Neural crest cell (in vitro differentiated cells): ENCODE results near the gene PLXND1. TPM values are rescaled to one million over a fixed set of nuclear protein-coding genes. Genes with fewer than 3 reads are reported as not detected.

Experiments used
- DNase-seq: peaks from one replicate; pipeline ENCODE4 v3.0.0; 2021; ENCODE audit warnings: low read depth, mixed read lengths, low spot score
- H3K27ac Mint-ChIP-seq: one replicate; pipeline ENCODE4 v1.8.0; 2021; ENCODE audit warnings: mild to moderate bottlenecking, mixed read lengths; ENCODE audit not compliant: unreplicated experiment
- H3K27me3 Mint-ChIP-seq: 2 replicates; pipeline ENCODE4 v1.8.0; 2021; ENCODE audit warnings: low read depth, mild to moderate bottlenecking, mixed read lengths
- H3K36me3 Mint-ChIP-seq: 2 replicates; pipeline ENCODE4 v1.8.0; 2021; ENCODE audit warnings: low read depth, mild to moderate bottlenecking, mixed read lengths
- H3K4me1 Mint-ChIP-seq: 2 replicates; pipeline ENCODE4 v1.8.0; 2021; ENCODE audit warnings: mixed read lengths
- H3K4me3 Mint-ChIP-seq: one replicate; pipeline ENCODE4 v1.8.0; 2021; ENCODE audit warnings: mild to moderate bottlenecking, mixed read lengths
- H3K9me3 Mint-ChIP-seq: 2 replicates; pipeline ENCODE4 v1.8.0; 2021; ENCODE audit warnings: mixed read lengths
- total RNA-seq: library from RNA; stranded (reverse); gene quantifications from 2 replicates; pipeline ENCODE4 v1.2.1, GENCODE V29; 2021
- TF ChIP-seq, protein P1 (sequence below): fragments of 200-600 bp; sonication (generic); conservative IDR thresholded peaks from 2 replicates; pipeline ENCODE4 v1.5.0; 2021; ENCODE audit warnings: antibody characterized with exemption, mild to moderate bottlenecking

Gene PLXND1
- total RNA-seq, 1 donor from 2014 or later, result 39.4 TPM

DNA sequence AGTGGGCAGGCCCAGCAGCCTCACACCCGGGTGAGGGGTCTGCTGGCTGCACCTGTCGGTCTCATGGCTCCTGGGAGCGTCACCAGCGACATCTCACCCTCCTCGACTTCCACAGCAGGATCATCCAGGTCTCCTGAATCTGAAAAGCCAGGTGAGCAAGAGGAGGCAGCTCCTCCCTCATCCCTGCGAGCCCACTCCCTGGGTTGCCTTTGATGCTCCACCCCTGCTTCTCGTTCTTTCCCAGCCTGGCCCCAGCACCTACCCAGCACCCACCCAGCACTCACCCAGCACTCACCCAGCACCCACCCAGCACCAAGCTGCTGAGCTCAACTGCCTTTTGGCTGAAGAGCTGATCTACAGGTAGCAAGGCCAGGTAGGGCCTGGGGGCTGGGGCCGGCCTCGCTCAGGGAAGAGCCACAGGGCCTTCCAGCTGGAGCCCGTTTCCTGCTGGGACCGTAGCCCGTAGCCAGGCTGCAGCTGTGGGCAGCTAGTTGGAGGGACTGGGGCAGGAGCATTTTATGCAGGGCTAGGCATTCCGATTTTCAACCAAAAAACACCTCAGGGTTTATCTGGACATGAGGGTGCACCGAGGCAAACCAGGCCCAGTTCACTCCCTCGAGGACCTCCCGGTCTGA is 63.2 kb downstream of the PLXND1 start, which contains the start of gene H1-8:
H1-8 (plus strand) TSS at position 20 of the 635 bp plus-strand sequence; CDS start at position 64, 44 bp downstream.
- Mint-ChIP-seq H3K9me3 (no peaks in the 10 kb centered on the region), H3K4me1 (no peaks in the 10 kb centered on the region), H3K27me3 (no peaks in the 10 kb centered on the region), H3K36me3 (no peaks in the 10 kb centered on the region), H3K27ac (peak within 1 kb of the TSS; percentile 62), H3K4me3 (no peak within 1 kb of the TSS)
- TF ChIP-seq, protein P1, sequence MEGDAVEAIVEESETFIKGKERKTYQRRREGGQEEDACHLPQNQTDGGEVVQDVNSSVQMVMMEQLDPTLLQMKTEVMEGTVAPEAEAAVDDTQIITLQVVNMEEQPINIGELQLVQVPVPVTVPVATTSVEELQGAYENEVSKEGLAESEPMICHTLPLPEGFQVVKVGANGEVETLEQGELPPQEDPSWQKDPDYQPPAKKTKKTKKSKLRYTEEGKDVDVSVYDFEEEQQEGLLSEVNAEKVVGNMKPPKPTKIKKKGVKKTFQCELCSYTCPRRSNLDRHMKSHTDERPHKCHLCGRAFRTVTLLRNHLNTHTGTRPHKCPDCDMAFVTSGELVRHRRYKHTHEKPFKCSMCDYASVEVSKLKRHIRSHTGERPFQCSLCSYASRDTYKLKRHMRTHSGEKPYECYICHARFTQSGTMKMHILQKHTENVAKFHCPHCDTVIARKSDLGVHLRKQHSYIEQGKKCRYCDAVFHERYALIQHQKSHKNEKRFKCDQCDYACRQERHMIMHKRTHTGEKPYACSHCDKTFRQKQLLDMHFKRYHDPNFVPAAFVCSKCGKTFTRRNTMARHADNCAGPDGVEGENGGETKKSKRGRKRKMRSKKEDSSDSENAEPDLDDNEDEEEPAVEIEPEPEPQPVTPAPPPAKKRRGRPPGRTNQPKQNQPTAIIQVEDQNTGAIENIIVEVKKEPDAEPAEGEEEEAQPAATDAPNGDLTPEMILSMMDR, result no peak
- DNase-seq, result no peak

DNA sequence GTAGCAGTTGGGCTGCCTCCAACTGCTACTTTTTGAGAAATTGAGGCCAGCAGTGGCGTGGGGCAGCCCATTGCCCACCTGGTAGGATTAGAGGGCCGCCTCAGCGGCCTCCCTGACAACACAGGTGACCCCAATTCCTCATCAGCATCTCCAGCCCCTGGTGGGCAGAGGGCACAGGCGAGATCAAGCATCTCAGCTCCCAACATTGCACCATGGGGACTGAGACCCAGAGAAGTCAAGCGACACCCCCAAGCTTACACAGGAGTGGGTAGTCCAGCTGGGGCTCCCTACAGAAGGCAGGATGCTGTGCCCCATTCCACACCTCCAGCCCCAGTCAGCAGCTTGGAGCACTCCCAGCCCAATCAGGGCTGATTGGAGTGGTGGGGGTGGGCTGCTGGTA is 63.7 kb downstream of the PLXND1 start:
- H3K27me3 Mint-ChIP-seq, result no peaks in the 10 kb centered on the region
- no peak overlapping the region for H3K27ac Mint-ChIP-seq
- no peak overlapping the region for H3K4me3 Mint-ChIP-seq
- DNase-seq, result no peak
- TF ChIP-seq, protein P1, result no peak
- H3K9me3 Mint-ChIP-seq, result no peaks in the 10 kb centered on the region
- H3K4me1 Mint-ChIP-seq, result no peaks in the 10 kb centered on the region
- no peaks in the 10 kb centered on the region for H3K36me3 Mint-ChIP-seq

DNA sequence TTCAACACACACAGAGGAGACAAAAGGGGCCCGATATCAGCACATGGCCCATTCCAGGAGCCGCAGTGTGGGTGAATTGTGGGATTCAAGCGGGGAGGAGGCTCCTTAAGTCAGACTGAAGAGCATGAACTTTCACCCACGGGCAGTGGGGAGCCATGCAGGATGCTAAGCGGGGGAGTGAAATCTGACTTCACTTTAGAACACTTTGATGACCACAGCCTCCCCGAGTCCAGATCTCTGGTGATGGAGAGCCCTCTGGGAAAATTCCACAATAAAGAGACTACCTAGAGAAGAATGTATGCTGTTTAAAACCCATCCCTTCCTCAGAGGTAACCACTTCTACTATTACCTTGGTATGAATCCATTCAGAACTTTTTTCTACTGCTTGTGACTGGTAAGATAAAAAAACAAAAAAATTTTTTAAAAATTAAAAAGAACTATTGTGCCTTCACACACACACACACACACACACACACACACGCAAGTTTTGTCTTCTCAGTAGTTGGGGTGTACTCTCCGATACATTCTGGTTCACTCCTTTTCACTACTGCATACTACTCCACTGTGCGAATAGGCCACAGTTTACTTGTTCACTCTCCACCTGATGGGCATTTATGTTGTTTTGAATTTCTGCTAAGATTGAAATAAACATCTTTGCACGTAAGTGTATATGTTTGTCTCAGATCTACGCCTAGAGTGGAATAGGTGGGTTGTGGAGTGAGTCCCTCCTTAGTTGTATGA is 65.5 kb downstream of the PLXND1 start:
- Mint-ChIP-seq H3K4me1 (no peaks in the 10 kb centered on the region), H3K27ac (peak overlapping the region; percentile 71), H3K36me3 (no peaks in the 10 kb centered on the region), H3K27me3 (no peaks in the 10 kb centered on the region), H3K4me3 (no peak overlapping the region), H3K9me3 (no peaks in the 10 kb centered on the region)
- no peak for DNase-seq
- TF ChIP-seq, protein P1, result no peak

DNA sequence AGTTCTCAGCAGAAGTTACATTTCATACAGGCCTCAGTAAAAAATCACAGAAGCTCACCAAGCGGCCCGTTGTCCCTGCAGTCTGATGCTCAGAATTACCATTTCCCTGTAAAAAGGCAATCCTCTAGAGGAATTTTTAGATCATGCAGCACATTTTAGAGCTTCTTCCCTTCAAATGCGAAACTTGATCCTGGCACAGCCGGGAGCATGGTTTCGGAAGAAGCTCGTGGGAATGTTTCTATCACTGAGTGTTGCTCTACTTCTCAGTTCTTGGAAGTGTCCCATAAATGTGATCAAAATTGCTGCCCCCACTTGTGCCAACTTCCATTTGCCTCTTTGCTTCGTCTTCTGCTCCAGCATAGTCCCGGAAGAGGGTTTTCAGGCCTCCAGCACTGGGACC is 67.3 kb downstream of the PLXND1 start:
- TF ChIP-seq, protein P1, result no peak
- Mint-ChIP-seq H3K9me3 (no peaks in the 10 kb centered on the region), H3K36me3 (no peaks in the 10 kb centered on the region), H3K4me1 (peaks cover 3% of the 10 kb centered on the region), H3K27ac (no peak overlapping the region), H3K4me3 (no peak overlapping the region), H3K27me3 (no peaks in the 10 kb centered on the region)
- DNase-seq, result no peak

DNA sequence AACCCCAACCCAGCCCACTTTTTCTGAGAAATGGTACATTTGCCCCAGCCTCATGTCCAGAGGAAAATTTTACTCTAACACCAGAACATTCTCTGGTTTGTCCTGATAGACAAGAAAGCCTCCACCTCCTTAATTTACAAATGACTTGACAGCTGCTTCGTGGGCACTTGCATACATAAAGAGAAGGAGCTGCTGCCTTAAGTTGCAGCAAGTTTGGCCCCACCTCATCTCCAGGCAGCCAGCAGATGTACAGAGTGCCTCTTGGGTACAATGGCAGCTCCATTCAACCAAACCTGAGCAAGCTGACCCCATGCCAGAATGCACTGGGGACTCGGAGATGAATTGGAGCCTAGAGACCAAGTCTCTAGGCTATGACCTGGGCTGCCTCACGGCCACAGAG is 69.7 kb downstream of the PLXND1 start:
- no peaks in the 10 kb centered on the region for H3K9me3 Mint-ChIP-seq
- peaks cover 7% of the 10 kb centered on the region for H3K4me1 Mint-ChIP-seq
- H3K27me3 Mint-ChIP-seq, result no peaks in the 10 kb centered on the region
- H3K36me3 Mint-ChIP-seq, result no peaks in the 10 kb centered on the region
- no peak overlapping the region for H3K4me3 Mint-ChIP-seq
- DNase-seq, result no peak
- TF ChIP-seq, protein P1, result no peak
- H3K27ac Mint-ChIP-seq, result no peak overlapping the region
